Measurements from ENCODE around the gene ZNF593OS.

Gene ZNF593OS

DNA sequence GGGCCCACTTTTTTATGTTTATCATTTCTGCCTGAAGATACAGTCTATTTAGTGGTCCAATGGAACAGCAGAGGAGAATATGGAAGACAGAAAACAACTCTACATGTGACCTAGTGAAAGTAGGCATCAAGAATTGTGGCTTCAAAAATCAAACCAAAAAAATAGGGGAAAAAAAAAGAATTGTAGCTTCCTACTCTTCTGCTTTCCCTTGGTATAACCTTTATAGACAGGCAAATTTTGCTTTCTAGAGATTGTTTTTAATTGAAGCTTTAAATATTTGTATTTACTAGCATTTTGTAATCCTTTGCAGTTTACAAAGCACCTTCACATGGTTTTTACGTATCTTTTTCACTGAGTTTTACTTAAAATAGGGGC lies 45.7 kb downstream of the ZNF593OS start:
- no peak for DNase-seq

GRCh38 chr1:26125382-26125781 lies 46.2 kb downstream of the ZNF593OS start:
- DNase-seq: no peak

GRCh38 chr1:26124418-26125331 lies 47.0 kb downstream of the ZNF593OS start:
- no peak for DNase-seq

GRCh38 chr1:26122988-26123973 lies 48.4 kb downstream of the ZNF593OS start:
- no peak for DNase-seq

DNA sequence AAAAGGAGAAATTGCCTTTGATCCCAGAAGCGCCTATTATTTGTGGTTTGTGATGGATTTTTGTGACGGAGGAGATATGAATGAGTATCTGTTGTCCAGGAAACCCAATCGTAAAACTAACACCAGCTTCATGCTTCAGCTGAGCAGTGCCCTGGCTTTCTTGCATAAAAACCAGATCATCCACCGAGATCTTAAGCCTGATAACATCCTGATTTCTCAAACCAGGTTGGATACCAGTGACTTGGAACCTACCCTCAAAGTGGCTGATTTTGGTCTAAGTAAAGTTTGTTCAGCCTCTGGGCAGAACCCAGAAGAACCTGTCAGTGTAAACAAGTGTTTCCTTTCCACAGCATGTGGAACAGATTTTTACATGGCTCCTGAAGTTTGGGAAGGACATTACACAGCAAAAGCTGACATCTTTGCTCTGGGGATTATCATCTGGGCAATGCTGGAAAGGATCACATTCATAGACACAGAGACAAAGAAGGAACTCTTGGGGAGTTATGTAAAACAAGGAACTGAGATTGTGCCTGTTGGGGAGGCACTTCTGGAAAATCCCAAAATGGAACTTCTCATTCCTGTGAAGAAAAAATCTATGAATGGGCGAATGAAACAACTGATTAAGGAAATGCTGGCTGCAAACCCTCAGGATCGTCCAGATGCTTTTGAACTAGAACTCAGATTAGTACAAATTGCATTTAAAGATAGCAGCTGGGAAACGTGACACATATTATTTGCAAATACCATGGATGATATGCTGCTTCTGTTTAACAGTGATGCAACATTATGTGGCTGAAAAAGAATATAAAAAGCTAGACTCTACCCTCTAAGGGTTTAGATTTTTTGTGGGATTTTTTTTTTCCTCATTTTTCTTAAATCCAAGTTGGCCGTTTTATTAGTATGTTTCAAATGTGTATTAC lies 49.5 kb downstream of the ZNF593OS start:
- DNase-seq: no peak

GRCh38 chr1:26119892-26120608 lies 51.6 kb downstream of the ZNF593OS start:
- no peak for DNase-seq
